GM12891 (cell line): ENCODE measurements around the gene CCDC24.
A peak's percentile ranks its signal among the peaks of the same experiment; 100 is the strongest.

Source experiments
- DNase-seq: peaks from one replicate; pipeline ENCODE4 v3.0.0; 2011; ENCODE audit warnings: low spot score; ENCODE audit not compliant: insufficient read length
- FAIRE-seq: peaks from 2 replicates; lab custom pipeline; 2011; peaks lifted over from hg19 to GRCh38; lab: Jason Lieb, UNC
- PAX5 ChIP-seq: IDR thresholded peaks from 2 replicates; pipeline ENCODE4 v1.6.1; 2011; ENCODE audit warnings: low read length, moderate library complexity, mild to moderate bottlenecking; ENCODE audit not compliant: insufficient read depth, severe bottlenecking
- POLR2A ChIP-seq: IDR thresholded peaks from 2 replicates; pipeline ENCODE4 v1.6.1; 2011; ENCODE audit warnings: low read depth, low read length, control low read depth
- POLR2AphosphoS5 ChIP-seq: IDR thresholded peaks from 2 replicates; pipeline ENCODE4 v1.6.1; 2011; ENCODE audit warnings: low read depth, low read length, control low read depth
- POU2F2 ChIP-seq: IDR thresholded peaks from 2 replicates; pipeline ENCODE4 v1.6.1; 2011; ENCODE audit warnings: low read depth, mild to moderate bottlenecking, control low read depth, low read length, moderate library complexity
- SPI1 ChIP-seq: IDR thresholded peaks from 2 replicates; pipeline ENCODE4 v1.6.1; 2011; ENCODE audit warnings: low read depth, low read length, control low read depth
- TAF1 ChIP-seq: IDR thresholded peaks from 2 replicates; pipeline ENCODE4 v1.6.1; 2011; ENCODE audit warnings: low read depth, low read length, control low read depth

CCDC24 gene

GRCh38 chr1:43979528-43980254 is 11.7 kb upstream of the CCDC24 start:
- DNase-seq: no peak
- TF ChIP-seq POLR2AphosphoS5 (no peak), POU2F2 (no peak), PAX5 (no peak), POLR2A (no peak), TAF1 (no peak), SPI1 (no peak)
- peak; percentile 73 for FAIRE-seq

- peak; percentile 81 for FAIRE-seq
- no peak for DNase-seq
- TF ChIP-seq POLR2A (no peak), TAF1 (no peak), POU2F2 (no peak), POLR2AphosphoS5 (no peak), PAX5 (no peak), SPI1 (no peak)
Measured at GRCh38 chr1:43980255-43981134, 10.9 kb upstream of the CCDC24 start.

GRCh38 chr1:43981135-43981491 is 10.3 kb upstream of the CCDC24 start:
- no peak for TF ChIP-seq TAF1
- no peak for TF ChIP-seq POLR2AphosphoS5
- no peak for TF ChIP-seq SPI1
- no peak for TF ChIP-seq PAX5
- no peak for TF ChIP-seq POU2F2
- no peak for TF ChIP-seq POLR2A
- FAIRE-seq (no peak), DNase-seq (no peak)

GRCh38 chr1:43981636-43982035 is 9.8 kb upstream of the CCDC24 start:
- no peak for FAIRE-seq
- TF ChIP-seq TAF1 (no peak), POLR2AphosphoS5 (no peak), PAX5 (no peak), POLR2A (no peak)

GRCh38 chr1:43982241-43982640 is 9.2 kb upstream of the CCDC24 start:
- DNase-seq: no peak
- TF ChIP-seq POLR2AphosphoS5: no peak
- no peak for TF ChIP-seq POLR2A
- TF ChIP-seq SPI1: no peak
- no peak for TF ChIP-seq PAX5
- TF ChIP-seq POU2F2: no peak
- no peak for TF ChIP-seq TAF1
- FAIRE-seq: no peak

More at GRCh38 chr1:43981636-43982035, 9.8 kb upstream of the CCDC24 start:
- no peak for DNase-seq

- DNase-seq (no peak), FAIRE-seq (no peak)
Measured at GRCh38 chr1:43982808-43983207, 8.6 kb upstream of the CCDC24 start.

GRCh38 chr1:43983253-43983899 is 8.0 kb upstream of the CCDC24 start:
- TF ChIP-seq POU2F2: no peak
- TF ChIP-seq PAX5: no peak
- no peak for TF ChIP-seq POLR2A
- no peak for TF ChIP-seq SPI1
- no peak for TF ChIP-seq POLR2AphosphoS5
- TF ChIP-seq TAF1: no peak
- FAIRE-seq (no peak), DNase-seq (no peak)

More at GRCh38 chr1:43982808-43983207, 8.6 kb upstream of the CCDC24 start:
- TF ChIP-seq POLR2AphosphoS5 (no peak), SPI1 (no peak), TAF1 (no peak)

- TF ChIP-seq PAX5 (no peak), POLR2AphosphoS5 (no peak), TAF1 (no peak), POU2F2 (no peak), POLR2A (no peak), SPI1 (no peak)
- FAIRE-seq: no peak
- no peak for DNase-seq
Measured at GRCh38 chr1:43984855-43985254, 6.5 kb upstream of the CCDC24 start.
